Esophagus (tissue), 2 donors: ENCODE results near the gene RASL11B. TPM values are rescaled to one million over a fixed set of nuclear protein-coding genes. Genes with fewer than 3 reads are reported as not detected.

ENCODE experiments used
- polyA plus RNA-seq, 2 donors: library from polyadenylated mRNA; stranded (reverse); fragments of 200-250 nt; gene quantifications; one replicate each; pipeline ENCODE4 v1.2.3, GENCODE V29; 2013
- donor health status: healthy with polysubstance abuse.
- donor health status: Bipolar disorder and iron deficiency.

The RASL11B gene
- polyA plus RNA-seq, 2 donors, result 0.39 TPM

Other genes with a start within 250 kb of the RASL11B start
- gene USP46, start 203.0 kb upstream of the RASL11B start, polyA plus RNA-seq, result 1 to 10 TPM; 5.5 to 7.2 TPM
- gene ERVMER34-1, start 110.9 kb upstream of the RASL11B start, polyA plus RNA-seq, result 1 to 10 TPM in 1 of 2 donors, under 1 TPM in 1; 0.90 to 1.0 TPM